ENCODE measurements around the gene TBRG1.
A peak's percentile ranks its signal among the peaks of the same experiment; 100 is the strongest.

The TBRG1 gene

DNA sequence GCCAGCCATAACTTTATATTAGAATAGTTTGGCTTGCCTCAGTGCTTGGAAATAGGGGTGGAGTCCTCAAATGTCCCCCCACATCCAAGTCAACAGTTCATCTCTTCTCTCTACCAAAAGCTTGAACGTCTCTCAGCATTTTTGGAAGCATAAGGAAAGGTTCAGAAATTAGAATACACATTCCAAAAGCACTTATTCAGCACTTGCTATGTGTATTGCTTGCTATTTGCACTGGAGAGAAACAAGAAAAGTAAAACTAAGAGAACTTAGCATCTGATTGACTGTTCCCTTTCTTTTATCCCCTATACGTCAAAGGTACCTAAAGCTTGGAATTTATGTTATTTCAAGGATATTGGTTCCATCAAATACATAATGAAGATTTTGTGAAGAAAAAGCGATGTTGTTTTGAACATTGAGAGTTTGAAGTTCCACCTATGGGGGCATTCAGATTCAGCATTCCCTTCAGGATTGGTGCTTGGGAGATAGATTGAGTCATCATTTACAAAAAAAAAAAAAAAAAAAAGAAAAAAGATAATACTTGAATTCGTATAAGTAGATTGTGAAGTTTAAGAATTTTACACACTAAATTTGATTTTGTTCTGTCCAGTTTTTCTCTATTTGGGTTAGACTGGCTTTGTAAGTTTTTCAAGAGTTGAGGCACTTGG lies 1.3 kb downstream of the TBRG1 start:
- DNase-seq (ENCODE audit: insufficient read length) (no peak), FAIRE-seq (no peak)
- TF ChIP-seq POLR2A (IDR thresholded peaks at IDR 0.05; ENCODE audit: low read depth, low read length) (no peak), POLR2AphosphoS5 (IDR thresholded peaks at IDR 0.05; ENCODE audit: low read depth, low read length) (no peak)

DNA sequence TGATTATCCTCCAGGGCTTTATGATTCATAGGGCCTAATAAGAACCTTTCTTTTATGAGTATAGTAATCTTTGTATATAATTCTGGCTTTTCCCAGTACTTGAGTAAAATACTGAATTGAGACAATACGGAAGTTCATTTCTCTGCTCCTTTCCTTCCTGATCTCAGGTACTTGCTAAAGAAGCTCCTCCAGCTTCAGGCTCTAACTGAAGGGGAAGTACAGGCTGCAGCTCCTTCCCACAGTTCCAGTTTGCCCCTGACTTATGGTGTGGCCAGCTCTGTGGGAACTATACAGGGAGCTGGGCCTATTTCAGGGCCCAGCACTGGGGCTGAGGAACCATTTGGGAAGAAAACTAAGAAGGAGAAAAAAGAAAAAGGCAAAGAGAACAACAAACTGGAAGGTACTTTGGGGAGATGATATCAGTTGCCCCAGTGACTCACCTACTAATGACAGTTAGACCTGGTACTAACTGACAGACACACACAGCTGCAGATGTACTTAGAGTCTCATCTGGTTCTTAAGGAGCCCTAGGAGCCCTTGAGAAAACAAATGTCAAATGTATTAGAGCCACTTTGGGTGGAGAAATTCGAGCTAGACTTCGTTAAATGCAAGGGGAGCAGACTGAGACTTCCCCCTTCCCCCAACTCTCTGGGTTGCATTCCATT lies 3.0 kb downstream of the TBRG1 start:
- DNase-seq (ENCODE audit: insufficient read length) (no peak), FAIRE-seq (no peak)
- TF ChIP-seq TAF1 (IDR thresholded peaks at IDR 0.05; ENCODE audit: borderline replicate concordance, low read depth, low read length) (no peak), POLR2AphosphoS5 (IDR thresholded peaks at IDR 0.05; ENCODE audit: low read depth, low read length) (no peak), POLR2A (IDR thresholded peaks at IDR 0.05; ENCODE audit: low read depth, low read length) (no peak)

DNA sequence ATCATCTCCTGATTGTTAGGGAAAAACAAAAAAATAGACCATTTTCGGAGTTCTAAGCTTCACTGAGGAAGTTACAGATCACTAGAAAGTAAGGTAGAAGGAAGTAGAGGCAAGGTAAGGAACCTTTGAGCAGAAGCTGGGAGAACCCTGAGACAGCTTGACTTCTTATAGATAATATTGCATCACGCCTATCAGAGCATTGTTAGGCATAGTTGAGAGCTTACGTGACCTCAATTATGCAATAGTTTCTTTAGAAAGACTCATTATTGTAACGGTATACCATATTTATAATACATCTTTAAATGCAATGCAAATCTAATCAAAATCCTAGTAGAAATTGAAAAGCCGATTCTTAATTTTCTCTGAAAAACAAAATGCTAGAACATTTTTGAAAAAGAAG lies 4.9 kb downstream of the TBRG1 start:
- FAIRE-seq (no peak), DNase-seq (ENCODE audit: insufficient read length) (no peak)
- no peak for TF ChIP-seq POLR2AphosphoS5 (IDR thresholded peaks at IDR 0.05; ENCODE audit: low read depth, low read length)
- TF ChIP-seq POLR2A (IDR thresholded peaks at IDR 0.05; ENCODE audit: low read depth, low read length), result no peak
- TF ChIP-seq TAF1 (IDR thresholded peaks at IDR 0.05; ENCODE audit: borderline replicate concordance, low read depth, low read length), result no peak

DNA sequence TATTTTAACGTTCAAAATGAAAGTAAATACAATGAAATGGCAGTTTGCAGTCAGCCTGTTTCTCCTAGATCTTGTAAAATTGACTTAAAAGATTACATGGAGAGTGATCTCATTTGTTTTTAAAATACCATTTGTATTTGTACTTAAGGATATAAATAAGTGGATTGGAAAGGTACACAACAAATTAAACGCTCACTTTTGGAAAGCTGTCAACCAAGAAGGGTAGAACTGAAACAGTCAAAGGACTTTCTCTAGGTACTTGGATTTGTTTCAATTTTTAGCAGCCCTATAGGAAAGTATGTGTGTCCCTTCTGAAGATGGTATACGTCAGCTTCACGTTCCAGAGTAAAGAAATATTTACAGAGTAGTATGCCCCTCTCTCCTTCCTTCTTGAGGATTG lies 7.3 kb downstream of the TBRG1 start:
- TF ChIP-seq POLR2A (IDR thresholded peaks at IDR 0.05; ENCODE audit: low read depth, low read length) (no peak), TAF1 (IDR thresholded peaks at IDR 0.05; ENCODE audit: borderline replicate concordance, low read depth, low read length) (no peak), POLR2AphosphoS5 (IDR thresholded peaks at IDR 0.05; ENCODE audit: low read depth, low read length) (no peak)
- FAIRE-seq (no peak), DNase-seq (ENCODE audit: insufficient read length) (no peak)

DNA sequence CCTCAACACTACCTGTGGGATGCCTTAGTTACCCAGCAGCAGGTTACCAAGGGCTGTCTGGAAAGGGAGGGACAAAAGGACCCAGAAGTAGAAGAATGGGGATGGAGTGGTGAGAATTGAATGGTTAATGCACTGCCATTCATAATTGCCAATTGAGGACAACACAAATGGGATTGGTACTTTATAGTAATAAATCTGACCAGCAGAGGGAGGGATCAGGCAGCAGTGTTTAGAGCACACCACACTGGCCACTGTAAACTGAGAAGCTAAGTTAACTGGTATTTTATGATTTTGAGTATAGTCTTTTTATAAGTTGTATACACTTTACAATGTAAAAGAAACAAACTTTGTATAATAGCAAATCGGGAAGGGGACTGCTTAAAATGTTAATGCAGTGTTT lies 10.7 kb downstream of the TBRG1 start:
- TF ChIP-seq POLR2AphosphoS5 (IDR thresholded peaks at IDR 0.05; ENCODE audit: low read depth, low read length) (no peak), TAF1 (IDR thresholded peaks at IDR 0.05; ENCODE audit: borderline replicate concordance, low read depth, low read length) (no peak), POLR2A (IDR thresholded peaks at IDR 0.05; ENCODE audit: low read depth, low read length) (no peak)
- no peak for DNase-seq (ENCODE audit: insufficient read length)
- FAIRE-seq, result peak; percentile 53

DNA sequence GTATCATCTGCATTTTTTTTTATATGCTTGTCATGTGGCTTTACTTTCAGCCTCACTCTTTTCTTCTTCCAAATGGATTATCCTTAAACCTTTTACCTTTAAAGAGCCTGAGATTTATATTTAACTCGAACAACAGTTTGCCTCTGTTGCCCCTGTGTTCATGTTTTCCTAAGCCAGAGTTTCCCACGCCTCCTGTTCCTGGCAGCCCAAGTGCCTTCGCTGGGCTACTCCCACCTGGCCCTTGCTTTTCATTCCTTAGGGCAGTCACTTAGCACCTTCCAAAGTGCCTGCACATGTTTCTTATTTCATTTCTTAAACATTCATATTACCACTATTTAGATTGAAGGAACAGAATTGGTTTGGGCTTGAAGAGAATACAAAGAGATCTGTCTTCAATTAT lies 13.3 kb downstream of the TBRG1 start:
- no peak for TF ChIP-seq POLR2A (IDR thresholded peaks at IDR 0.05; ENCODE audit: low read depth, low read length)
- TF ChIP-seq POLR2AphosphoS5 (IDR thresholded peaks at IDR 0.05; ENCODE audit: low read depth, low read length), result no peak
- no peak for TF ChIP-seq TAF1 (IDR thresholded peaks at IDR 0.05; ENCODE audit: borderline replicate concordance, low read depth, low read length)
- no peak for DNase-seq (ENCODE audit: insufficient read length)

DNA sequence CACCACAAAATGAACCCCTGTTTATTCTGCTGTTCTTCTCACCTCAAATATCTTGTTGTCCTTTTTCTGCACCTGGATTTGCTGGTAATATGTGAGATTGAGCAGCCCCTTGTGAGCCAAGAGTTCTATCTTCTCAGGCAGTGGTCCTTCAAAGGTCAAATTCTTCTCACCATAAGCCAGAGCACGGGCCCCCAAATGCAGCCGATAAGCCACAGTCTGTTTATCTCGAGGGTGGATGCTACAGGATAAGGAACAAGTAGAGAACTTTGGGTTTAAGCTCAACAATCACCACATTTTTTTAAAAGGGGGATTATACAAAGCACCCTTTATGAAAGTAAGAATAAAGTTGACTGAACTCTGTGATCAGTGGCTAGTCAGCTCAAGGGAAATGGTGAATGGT lies 15.8 kb downstream of the TBRG1 start:
- no peak for TF ChIP-seq POLR2AphosphoS5 (IDR thresholded peaks at IDR 0.05; ENCODE audit: low read depth, low read length)
- TF ChIP-seq TAF1 (IDR thresholded peaks at IDR 0.05; ENCODE audit: borderline replicate concordance, low read depth, low read length), result no peak
- no peak for TF ChIP-seq POLR2A (IDR thresholded peaks at IDR 0.05; ENCODE audit: low read depth, low read length)
- FAIRE-seq (no peak), DNase-seq (ENCODE audit: insufficient read length) (no peak)

More for the DNA sequence above, 13.3 kb downstream of the TBRG1 start:
- no peak for FAIRE-seq

DNA sequence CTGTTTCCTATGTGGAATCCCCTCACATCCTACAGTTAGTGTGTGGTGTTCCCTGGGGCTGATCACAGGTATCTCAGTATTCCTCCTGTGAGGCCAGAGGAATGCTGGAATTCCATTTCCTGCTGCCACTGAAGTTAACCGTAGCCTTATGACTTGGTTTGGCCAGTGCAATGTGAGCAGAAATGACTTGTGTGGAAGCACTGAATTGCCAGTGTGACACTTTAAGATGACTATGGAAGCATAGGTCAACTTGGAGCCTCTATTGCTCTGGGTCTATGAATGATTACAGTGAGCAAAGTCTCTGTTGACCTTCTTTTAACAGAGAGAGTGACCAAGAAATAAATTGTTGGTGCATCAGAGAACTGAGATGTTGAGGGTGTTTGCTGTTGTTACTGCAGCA lies 16.5 kb downstream of the TBRG1 start:
- TF ChIP-seq POLR2AphosphoS5 (IDR thresholded peaks at IDR 0.05; ENCODE audit: low read depth, low read length) (no peak), TAF1 (IDR thresholded peaks at IDR 0.05; ENCODE audit: borderline replicate concordance, low read depth, low read length) (no peak), POLR2A (IDR thresholded peaks at IDR 0.05; ENCODE audit: low read depth, low read length) (no peak)
- FAIRE-seq (no peak), DNase-seq (ENCODE audit: insufficient read length) (no peak)

DNA sequence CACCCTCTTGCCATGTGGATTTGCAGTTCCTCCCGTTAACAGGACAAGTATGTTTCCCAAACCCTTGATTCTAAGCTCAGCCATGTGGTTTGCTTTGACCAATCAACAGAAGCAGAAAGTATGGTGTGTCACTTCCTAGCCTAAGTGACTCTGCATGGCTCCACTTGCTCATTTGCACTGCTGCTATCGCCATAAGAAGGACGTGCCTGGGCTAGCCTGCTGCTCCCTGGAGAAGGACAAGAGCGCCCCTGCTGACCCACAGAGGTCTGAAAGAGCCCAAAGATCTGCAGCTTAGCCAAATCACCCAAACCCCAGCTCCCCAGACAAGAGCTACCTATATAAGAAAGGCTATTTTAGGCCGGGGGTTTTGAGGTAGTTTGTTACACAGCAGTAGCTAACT lies 18.0 kb downstream of the TBRG1 start:
- TF ChIP-seq TAF1 (IDR thresholded peaks at IDR 0.05; ENCODE audit: borderline replicate concordance, low read depth, low read length) (no peak), POLR2A (IDR thresholded peaks at IDR 0.05; ENCODE audit: low read depth, low read length) (no peak), POLR2AphosphoS5 (IDR thresholded peaks at IDR 0.05; ENCODE audit: low read depth, low read length) (no peak)
- DNase-seq (ENCODE audit: insufficient read length) (no peak), FAIRE-seq (no peak)

DNA sequence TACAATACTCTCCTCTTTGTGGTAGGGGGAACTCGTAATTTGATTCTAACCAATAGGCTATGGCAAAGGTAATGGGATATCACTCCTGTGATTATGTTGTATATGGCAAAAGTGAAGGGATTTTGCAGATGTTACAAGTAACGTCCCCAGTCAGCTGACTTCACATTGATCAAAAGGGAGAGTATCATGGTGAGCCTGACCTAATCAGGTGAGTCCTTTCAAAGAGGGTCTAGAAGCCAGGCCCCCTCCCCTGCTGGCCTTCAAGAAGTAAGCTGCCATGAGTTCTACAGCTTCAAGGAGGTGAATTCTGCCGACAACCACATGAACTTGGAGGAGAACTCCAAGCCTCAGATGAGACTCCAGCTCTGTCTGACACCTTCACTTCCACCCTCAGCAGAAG lies 20.0 kb downstream of the TBRG1 start:
- TF ChIP-seq POLR2A (IDR thresholded peaks at IDR 0.05; ENCODE audit: low read depth, low read length), result no peak
- TF ChIP-seq POLR2AphosphoS5 (IDR thresholded peaks at IDR 0.05; ENCODE audit: low read depth, low read length), result no peak
- TF ChIP-seq TAF1 (IDR thresholded peaks at IDR 0.05; ENCODE audit: borderline replicate concordance, low read depth, low read length), result no peak
- FAIRE-seq, result peak; percentile 17
- no peak for DNase-seq (ENCODE audit: insufficient read length)

DNA sequence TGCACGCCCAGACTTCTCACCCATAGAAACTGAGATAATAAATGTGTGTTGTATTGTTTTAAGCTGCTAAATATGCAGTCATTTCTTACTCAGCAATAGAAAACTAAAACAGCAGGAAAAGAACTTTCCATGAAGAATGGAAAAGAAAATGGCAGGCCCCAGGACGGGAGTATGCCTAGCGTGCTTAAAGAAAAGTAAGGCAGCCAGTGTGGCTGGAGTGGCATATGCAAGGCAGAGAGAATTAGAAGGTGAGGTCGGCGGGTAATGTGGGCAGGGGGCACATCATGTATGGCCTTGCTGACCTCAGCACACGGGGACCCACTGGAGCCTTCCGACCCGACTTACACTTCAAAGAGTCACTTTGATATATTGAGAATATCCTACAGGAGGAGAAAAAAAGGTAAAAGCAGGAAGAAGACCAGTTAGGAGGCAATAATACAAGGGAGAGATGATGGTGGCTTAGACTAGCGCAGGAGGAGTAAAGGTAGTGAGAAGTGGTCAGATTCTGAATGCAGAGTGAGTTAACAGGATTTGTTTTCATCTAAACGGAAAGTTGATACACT lies 20.5 kb downstream of the TBRG1 start:
- TF ChIP-seq POLR2A (IDR thresholded peaks at IDR 0.05; ENCODE audit: low read depth, low read length), result no peak
- TF ChIP-seq POLR2AphosphoS5 (IDR thresholded peaks at IDR 0.05; ENCODE audit: low read depth, low read length), result no peak
- no peak for TF ChIP-seq TAF1 (IDR thresholded peaks at IDR 0.05; ENCODE audit: borderline replicate concordance, low read depth, low read length)
- DNase-seq (ENCODE audit: insufficient read length) (no peak), FAIRE-seq (no peak)

Data from GM12892 (cell line).